SK-N-SH (cell line): ENCODE results near the gene CPEB3.

Experiments
- CTCF ChIP-seq: fragments of 200-600 bp; sonication (generic); IDR thresholded peaks from 2 replicates; pipeline ENCODE4 v1.6.1; 2017; ENCODE audit warnings: antibody characterized with exemption, mild to moderate bottlenecking, moderate library complexity
- EP300 ChIP-seq, 2 experiments: IDR thresholded peaks; 2 replicates each; pipeline versions ENCODE4 v1.4.0 to v1.6.1; 2012; ENCODE audit warnings: borderline replicate concordance in 1 of 2, low read depth in 1 of 2, low read length in 1 of 2
- EZH2phosphoT487 ChIP-seq: fragments of 200-600 bp; sonication (generic); IDR thresholded peaks from 2 replicates; pipeline ENCODE4 v1.6.1; 2017; ENCODE audit warnings: low read depth, mixed run types, mild to moderate bottlenecking, antibody characterized with exemption, moderate library complexity, borderline replicate concordance
- GATA2 ChIP-seq: sonication (generic); formaldehyde crosslinking; IDR thresholded peaks from 2 replicates; pipeline ENCODE4 v1.5.0; 2020; ENCODE audit warnings: mild to moderate bottlenecking, missing genetic modification reagents
- POLR2AphosphoS5 ChIP-seq: IDR thresholded peaks from 2 replicates; pipeline ENCODE4 v1.6.1; 2012; ENCODE audit warnings: low read depth, low read length
- RCOR1 ChIP-seq: fragments of 150-350 bp; IDR thresholded peaks from 2 replicates; pipeline ENCODE4 v1.6.1; 2017; ENCODE audit warnings: antibody characterized with exemption, low read length
- TCF12 ChIP-seq: IDR thresholded peaks from 2 replicates; pipeline ENCODE4 v1.4.0; 2012
- USF2 ChIP-seq: fragments of 150-350 bp; IDR thresholded peaks from 2 replicates; pipeline ENCODE4 v1.6.1; 2017; ENCODE audit warnings: antibody characterized with exemption, low read length, low read depth, borderline replicate concordance
- YY1 ChIP-seq: IDR thresholded peaks from 2 replicates; pipeline ENCODE4 v1.4.0; 2012; ENCODE audit warnings: low read depth, mild to moderate bottlenecking
- ZBTB33 ChIP-seq: IDR thresholded peaks from 2 replicates; pipeline ENCODE4 v1.4.0; 2012; ENCODE audit warnings: low read depth, borderline replicate concordance

DNA sequence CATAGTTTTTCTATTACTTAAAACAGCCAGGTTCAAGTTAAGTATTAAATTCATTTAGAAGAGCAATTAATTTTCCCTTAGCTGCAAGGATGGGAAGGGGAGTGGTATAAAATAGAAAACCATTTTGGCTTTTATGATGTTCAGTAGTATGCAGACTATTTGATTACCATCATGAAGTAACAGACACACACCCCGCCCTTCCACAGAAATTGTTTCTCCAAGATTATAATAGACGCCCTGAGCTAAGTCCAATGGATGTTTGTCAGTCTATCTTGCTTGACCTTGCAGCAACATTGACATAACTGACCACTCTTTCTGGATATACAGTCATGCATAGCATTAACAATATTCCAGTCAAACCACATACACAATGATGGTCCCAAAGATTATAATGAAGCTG is 42.3 kb downstream of the CPEB3 start:
- TF ChIP-seq EZH2phosphoT487, result no peak
- TF ChIP-seq CTCF, result no peak
- TF ChIP-seq RCOR1, result no peak
- TF ChIP-seq POLR2AphosphoS5, result no peak
- no peak for TF ChIP-seq YY1
- TF ChIP-seq GATA2 (CRISPR knock-in tag), result no peak
- TF ChIP-seq TCF12, result no peak
- no peak for TF ChIP-seq ZBTB33
- TF ChIP-seq EP300 (IDR thresholded peaks at IDR 0.05; ENCODE audit: borderline replicate concordance in 1 of 2, low read depth in 1 of 2, low read length in 1 of 2), result no peak
- no peak for TF ChIP-seq USF2
